OCI-LY7 (cell line): ENCODE results near the gene ANAPC5. TPM values are rescaled to one million over a fixed set of nuclear protein-coding genes. Genes with fewer than 3 reads are reported as not detected.

ENCODE experiments used
- BruUV-seq: library from RNA; stranded (reverse); fragments of 400-500 nt; replicated peaks from 2 replicates; lab custom pipeline; 2021; lab: Mats Ljungman, UMichigan
- CTCF ChIA-PET: fragments of 300-600 bp; sonication (Branson Sonifier 250); formaldehyde crosslinking; loops from one replicate; lab custom pipeline; 2022; ENCODE audit warnings: antibody characterized with exemption; ENCODE audit not compliant: unreplicated experiment; lab: Charles Lee
- POLR2A ChIA-PET: fragments of 300-600 bp; sonication (Branson Sonifier 250); formaldehyde crosslinking; loops from one replicate; lab custom pipeline; 2022; ENCODE audit warnings: antibody characterized with exemption; lab: Charles Lee
- DNase-seq: peaks from one replicate; pipeline ENCODE4 v3.0.0-alpha.2; 2015; ENCODE audit warnings: low spot score
- H2AFZ ChIP-seq: fragments of 200-600 bp; sonication (generic), shearing (Covaris generic); 2 replicates; pipeline ENCODE4 v1.6.1; 2014; ENCODE audit warnings: mild to moderate bottlenecking, antibody characterized with exemption, low read length, moderate library complexity
- H3K27ac ChIP-seq: fragments of 200-600 bp; sonication (generic); 2 replicates; pipeline ENCODE4 v1.5.1; 2014; ENCODE audit warnings: mixed run types, low read depth, mild to moderate bottlenecking, moderate library complexity, low read length, inconsistent platforms; ENCODE audit not compliant: poor library complexity, severe bottlenecking
- H3K36me3 ChIP-seq: fragments of 200-600 bp; sonication (generic); 2 replicates; pipeline ENCODE4 v1.6.1; 2014; ENCODE audit warnings: mild to moderate bottlenecking, antibody characterized with exemption, low read length, moderate library complexity, mixed read lengths; ENCODE audit not compliant: insufficient read depth
- H3K4me1 ChIP-seq: fragments of 200-600 bp; sonication (generic); 2 replicates; pipeline ENCODE4 v1.5.1; 2014; ENCODE audit warnings: mild to moderate bottlenecking, low read length; ENCODE audit not compliant: insufficient read depth, poor library complexity, severe bottlenecking
- H3K4me2 ChIP-seq: fragments of 200-600 bp; sonication (generic); 2 replicates; pipeline ENCODE4 v1.6.1; 2014; ENCODE audit warnings: mild to moderate bottlenecking, low read length
- H3K4me3 ChIP-seq: fragments of 200-600 bp; sonication (generic); 2 replicates; pipeline ENCODE4 v1.5.1; 2014; ENCODE audit warnings: mild to moderate bottlenecking, low read depth, low read length; ENCODE audit not compliant: poor library complexity, severe bottlenecking
- H3K79me2 ChIP-seq: fragments of 200-600 bp; sonication (generic); 2 replicates; pipeline ENCODE4 v1.6.1; 2016; ENCODE audit warnings: low read depth, mild to moderate bottlenecking, low read length, moderate library complexity, mixed read lengths; ENCODE audit not compliant: insufficient read depth
- H3K9me2 ChIP-seq: fragments of 200-600 bp; sonication (generic); 2 replicates; pipeline ENCODE4 v1.6.1; 2016; ENCODE audit warnings: mild to moderate bottlenecking, low read length, mixed read lengths; ENCODE audit not compliant: insufficient read depth
- H3K9me3 ChIP-seq: fragments of 200-600 bp; sonication (generic); 2 replicates; pipeline ENCODE4 v1.6.1; 2014; ENCODE audit warnings: mild to moderate bottlenecking, mixed run types, low read length, mixed read lengths
- H4K20me1 ChIP-seq: fragments of 200-600 bp; sonication (generic); 2 replicates; pipeline ENCODE4 v1.6.1; 2014; ENCODE audit warnings: mild to moderate bottlenecking, antibody characterized with exemption, low read length, moderate library complexity, mixed read lengths; ENCODE audit not compliant: insufficient read depth
- EZH2phosphoT487 ChIP-seq: fragments of 200-600 bp; sonication (generic); IDR thresholded peaks from 2 replicates; pipeline ENCODE4 v1.6.1; 2018; ENCODE audit warnings: low read depth, borderline replicate concordance, mild to moderate bottlenecking, mixed run types, antibody characterized with exemption, low read length, moderate library complexity, mixed read lengths
- intact Hi-C: fragments of 100-400 bp; cut with micrococcal nuclease; formaldehyde crosslinking; loops from one replicate; pipeline ENCODE4 v1.10.0; 2022; ENCODE audit not compliant: unreplicated experiment
- total RNA-seq, 2 experiments: library from RNA; depleted of rRNA in 1 of 2; stranded (reverse); fragments of >200 nt in 1 of 2; shearing (Covaris generic) in 1 of 2; gene quantifications; 2 replicates each; pipeline ENCODE4 v1.2.3, GENCODE V29; 2014 to 2022
- TF ChIP-seq, protein P1 (sequence below): fragments of 200-600 bp; sonication (generic); conservative IDR thresholded peaks from 2 replicates; pipeline ENCODE4 v1.5.1; 2014; ENCODE audit warnings: mild to moderate bottlenecking, antibody characterized with exemption, low read length, moderate library complexity, mixed read lengths

ANAPC5 gene
- total RNA-seq, 2 experiments from 2014 or later: 186 to 217 TPM

DNA sequence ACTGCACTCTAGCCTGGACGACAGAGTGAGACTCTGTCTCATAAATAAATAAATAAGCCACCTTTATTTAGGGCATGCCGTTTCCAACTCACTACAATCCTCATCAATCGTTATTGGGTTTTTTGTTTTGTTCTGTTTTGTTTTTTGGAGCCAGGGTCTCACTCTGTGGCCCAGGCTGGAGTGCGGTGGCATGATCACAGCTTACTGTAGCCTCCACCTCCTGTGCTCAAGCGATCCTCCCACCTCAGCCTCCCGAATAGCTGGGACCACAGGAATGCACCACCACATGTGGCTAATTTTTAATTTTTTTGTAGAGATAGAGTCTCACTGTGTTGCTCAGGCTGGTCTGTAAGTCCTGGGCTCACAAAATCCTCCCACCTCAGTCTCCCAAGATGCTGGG, 3.6 kb upstream of the ANAPC5 start:
- no peak overlapping the region for H3K4me3 ChIP-seq
- 0 out of 2 replicates have a peak, but pooled peaks cover 2% of the 10 kb centered on the region for H4K20me1 ChIP-seq
- no peaks in the 10 kb centered on the region for H3K9me2 ChIP-seq
- 0 out of 2 replicates have a peak, but pooled peaks cover 2% of the 10 kb centered on the region for H3K36me3 ChIP-seq
- POLR2A ChIA-PET: interaction anchor here (0.6 kb wide), 2 partner anchors 29 to 625 kb away, joined by 3 to 7 read pairs; no protein-coding TSS in a partner anchor
- no peaks in the 10 kb centered on the region for H3K9me3 ChIP-seq
- no peak overlapping the region for H3K27ac ChIP-seq
- no peak for DNase-seq
- H3K4me1 ChIP-seq: peaks cover 10% of the 10 kb centered on the region
- BruUV-seq: no TSS peak
- CTCF ChIA-PET: no interaction called here
- TF ChIP-seq, protein P1, sequence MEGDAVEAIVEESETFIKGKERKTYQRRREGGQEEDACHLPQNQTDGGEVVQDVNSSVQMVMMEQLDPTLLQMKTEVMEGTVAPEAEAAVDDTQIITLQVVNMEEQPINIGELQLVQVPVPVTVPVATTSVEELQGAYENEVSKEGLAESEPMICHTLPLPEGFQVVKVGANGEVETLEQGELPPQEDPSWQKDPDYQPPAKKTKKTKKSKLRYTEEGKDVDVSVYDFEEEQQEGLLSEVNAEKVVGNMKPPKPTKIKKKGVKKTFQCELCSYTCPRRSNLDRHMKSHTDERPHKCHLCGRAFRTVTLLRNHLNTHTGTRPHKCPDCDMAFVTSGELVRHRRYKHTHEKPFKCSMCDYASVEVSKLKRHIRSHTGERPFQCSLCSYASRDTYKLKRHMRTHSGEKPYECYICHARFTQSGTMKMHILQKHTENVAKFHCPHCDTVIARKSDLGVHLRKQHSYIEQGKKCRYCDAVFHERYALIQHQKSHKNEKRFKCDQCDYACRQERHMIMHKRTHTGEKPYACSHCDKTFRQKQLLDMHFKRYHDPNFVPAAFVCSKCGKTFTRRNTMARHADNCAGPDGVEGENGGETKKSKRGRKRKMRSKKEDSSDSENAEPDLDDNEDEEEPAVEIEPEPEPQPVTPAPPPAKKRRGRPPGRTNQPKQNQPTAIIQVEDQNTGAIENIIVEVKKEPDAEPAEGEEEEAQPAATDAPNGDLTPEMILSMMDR: no peak
- no peak for TF ChIP-seq EZH2phosphoT487
- H3K79me2 ChIP-seq: peaks cover 12% of the 10 kb centered on the region
- intact Hi-C loops: no loop called here
- no peak overlapping the region for H2AFZ ChIP-seq
- H3K4me2 ChIP-seq: no peak overlapping the region

- Histone ChIP-seq H3K36me3 (peaks cover 18% of the 10 kb centered on the region), H3K9me2 (no peaks in the 10 kb centered on the region), H3K4me1 (peaks cover 22% of the 10 kb centered on the region), H3K4me3 (peak overlapping the region; percentile 80), H4K20me1 (peaks cover 9% of the 10 kb centered on the region; the same call in 1 of the 2 replicates), H3K4me2 (peak overlapping the region; percentile 74), H3K9me3 (no peaks in the 10 kb centered on the region), H3K79me2 (peaks cover 44% of the 10 kb centered on the region), H3K27ac (peak overlapping the region; percentile 22), H2AFZ (peak overlapping the region; percentile 81)
- intact Hi-C loops: loop anchor here (1.0 to 2.0 kb wide), 2 partner anchors 47 to 72 kb away; no protein-coding TSS in a partner anchor
- POLR2A ChIA-PET: interaction anchor here (0.6 to 2.2 kb wide), 5 partner anchors 13 to 56 kb away, joined by 3 to 12 read pairs (median 4); partner anchors contain the start of gene RNF34
- CTCF ChIA-PET: interaction anchor here (0.9 kb wide), 1 partner anchor 47 kb away, joined by 5 read pairs; the partner anchor contains the start of gene RNF34
- TF ChIP-seq, protein P1: no peak
- TF ChIP-seq EZH2phosphoT487: no peak
- no TSS peak for BruUV-seq
- no peak for DNase-seq
Measured at GRCh38 chr12:121352682-121353018, 439 bp upstream of the ANAPC5 start.

DNA sequence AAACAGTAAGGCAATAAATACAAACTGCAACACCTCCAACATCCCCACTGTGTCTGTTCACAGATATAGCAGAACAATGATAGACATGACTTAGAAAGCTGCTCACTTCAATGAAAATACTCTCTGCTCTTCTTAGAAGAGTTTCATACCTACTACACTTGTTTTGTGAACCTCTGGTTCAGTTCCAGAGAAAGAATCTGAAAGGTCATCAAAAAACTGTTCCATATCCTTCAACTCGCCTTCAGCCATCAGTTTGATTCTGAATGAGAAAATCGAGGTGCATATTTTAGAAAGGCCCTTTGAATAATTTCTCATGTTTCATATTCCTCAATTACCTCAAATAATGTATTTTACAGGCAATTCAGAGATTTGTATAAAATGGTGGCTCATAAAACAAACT, 5.5 kb downstream of the ANAPC5 start:
- H3K27ac ChIP-seq: no peak overlapping the region
- ChIA-PET CTCF (interaction anchor here (1.4 kb wide), 1 partner anchor 96 kb away, joined by 3 read pairs; no protein-coding TSS in a partner anchor), POLR2A (interaction anchor here (0.7 kb wide), 1 partner anchor 42 kb away, joined by 3 read pairs; no protein-coding TSS in a partner anchor)
- peaks cover 10% of the 10 kb centered on the region; the same call in 1 of the 2 replicates for H4K20me1 ChIP-seq
- H3K4me2 ChIP-seq: no peak overlapping the region
- intact Hi-C loops: no loop called here
- no peak overlapping the region for H3K4me3 ChIP-seq
- TF ChIP-seq, protein P1: no peak
- no peak for TF ChIP-seq EZH2phosphoT487
- DNase-seq: no peak
- H3K36me3 ChIP-seq: peaks cover 76% of the 10 kb centered on the region
- BruUV-seq: no TSS peak
- H3K9me3 ChIP-seq: no peaks in the 10 kb centered on the region
- no peaks in the 10 kb centered on the region for H3K9me2 ChIP-seq
- H3K4me1 ChIP-seq: peaks cover 15% of the 10 kb centered on the region
- no peak overlapping the region for H2AFZ ChIP-seq
- H3K79me2 ChIP-seq: peaks cover 50% of the 10 kb centered on the region
